Measurements from ENCODE around the gene HTT. TPM values are rescaled to one million over a fixed set of nuclear protein-coding genes. Genes with fewer than 3 reads are reported as not detected.

Gene HTT
- total and polyA plus RNA-seq, 10 of the 15 experiments (the other 5 are each of a cell fraction or from before 2014, with no cell fraction given) = 3.3 to 113 (median 43.3) TPM

DNA sequence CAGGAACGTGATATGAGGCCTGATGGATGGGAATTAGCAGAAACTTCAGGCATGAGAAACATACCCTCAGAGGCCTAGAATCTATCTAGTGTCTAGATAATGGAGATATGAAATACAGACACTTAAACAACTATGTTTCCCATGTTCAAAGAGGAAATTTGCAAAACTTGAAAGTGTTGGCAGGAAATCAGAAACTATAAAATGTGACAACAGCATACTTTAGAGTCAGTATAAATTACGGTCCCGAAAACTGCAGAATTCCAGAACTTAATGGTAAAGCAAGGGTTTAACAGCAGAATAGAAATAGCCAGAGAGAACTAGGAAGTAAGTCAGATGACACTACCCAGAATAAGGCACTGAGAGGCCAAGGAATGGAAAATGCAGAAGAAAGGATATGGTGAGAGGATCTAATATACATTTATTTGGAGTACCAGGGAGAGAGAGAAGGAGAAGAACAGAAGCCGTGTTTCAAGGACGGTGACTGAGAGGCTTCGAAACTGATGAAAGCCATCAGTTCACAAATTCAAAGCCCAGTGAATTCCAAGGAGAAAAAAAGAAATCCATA, 7.6 kb upstream of the HTT start:
- POLR2A ChIA-PET = no interaction called here
- Histone ChIP-seq H3K36me3 (ENCODE audit: control insufficient read depth in 2 of 2, insufficient read depth in 2 of 2, low read length in 1 of 2) (no peaks in the 10 kb centered on the region), H2AFZ (ENCODE audit: control insufficient read depth, low read depth, low read length) (no peak overlapping the region), H3K9me3 (replicated peaks; ENCODE audit: control insufficient read depth, insufficient read depth, low read length) (no peaks in the 10 kb centered on the region), H3K79me2 (ENCODE audit: control insufficient read depth, insufficient read depth, low read length) (no peaks in the 10 kb centered on the region), H3K4me2 (ENCODE audit: control insufficient read depth, insufficient read depth) (no peak overlapping the region), H3K4me3 (no peak overlapping the region), H3K27me3 (replicated peaks in 1 of 2; ENCODE audit: control insufficient read depth in 2 of 2, insufficient read depth in 2 of 2, low read length in 1 of 2) (no peaks in the 10 kb centered on the region), H4K20me1 (ENCODE audit: control insufficient read depth, insufficient read depth) (no peaks in the 10 kb centered on the region), H3K4me1 (ENCODE audit: control insufficient read depth, insufficient read depth, low read length) (no peaks in the 10 kb centered on the region), H3K9ac (ENCODE audit: control insufficient read depth, insufficient read depth, low read length) (no peak overlapping the region), H3K27ac (ENCODE audit: control insufficient read depth, insufficient read depth) (no peak overlapping the region)
- in situ Hi-C loops (cut with MboI) (no loop called here), intact Hi-C loops (cut with micrococcal nuclease; ENCODE audit: unreplicated experiment) (no loop called here)
- TF ChIP-seq KAT2A (conservative IDR thresholded peaks at IDR 0.05; ENCODE audit: control insufficient read depth, low read depth, low read length) = no peak
- TF ChIP-seq NFYA (IDR thresholded peaks at IDR 0.05; ENCODE audit: borderline replicate concordance, low read depth, low read length) = no peak
- no peak for TF ChIP-seq TARDBP (IDR thresholded peaks at IDR 0.05; ENCODE audit: borderline replicate concordance)
- TF ChIP-seq ZBTB11 (CRISPR knock-in tag; IDR thresholded peaks at IDR 0.05) = no peak
- TF ChIP-seq, protein P1, sequence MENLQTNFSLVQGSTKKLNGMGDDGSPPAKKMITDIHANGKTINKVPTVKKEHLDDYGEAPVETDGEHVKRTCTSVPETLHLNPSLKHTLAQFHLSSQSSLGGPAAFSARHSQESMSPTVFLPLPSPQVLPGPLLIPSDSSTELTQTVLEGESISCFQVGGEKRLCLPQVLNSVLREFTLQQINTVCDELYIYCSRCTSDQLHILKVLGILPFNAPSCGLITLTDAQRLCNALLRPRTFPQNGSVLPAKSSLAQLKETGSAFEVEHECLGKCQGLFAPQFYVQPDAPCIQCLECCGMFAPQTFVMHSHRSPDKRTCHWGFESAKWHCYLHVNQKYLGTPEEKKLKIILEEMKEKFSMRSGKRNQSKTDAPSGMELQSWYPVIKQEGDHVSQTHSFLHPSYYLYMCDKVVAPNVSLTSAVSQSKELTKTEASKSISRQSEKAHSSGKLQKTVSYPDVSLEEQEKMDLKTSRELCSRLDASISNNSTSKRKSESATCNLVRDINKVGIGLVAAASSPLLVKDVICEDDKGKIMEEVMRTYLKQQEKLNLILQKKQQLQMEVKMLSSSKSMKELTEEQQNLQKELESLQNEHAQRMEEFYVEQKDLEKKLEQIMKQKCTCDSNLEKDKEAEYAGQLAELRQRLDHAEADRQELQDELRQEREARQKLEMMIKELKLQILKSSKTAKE (IDR thresholded peaks at IDR 0.05; ENCODE audit: low read depth, poor library complexity, severe bottlenecking) = no peak
- no peak for TF ChIP-seq PML (IDR thresholded peaks at IDR 0.05; ENCODE audit: low read length)
- FAIRE-seq (no peak), DNase-seq (ENCODE audit: low read depth, low spot score) (no peak), ATAC-seq (no peak)
- CTCF ChIA-PET = interaction anchor here (2.4 kb wide), 1 partner anchor 19 kb away, joined by 7 read pairs; no protein-coding TSS in a partner anchor
- RAD21 ChIA-PET (ENCODE audit: unreplicated experiment) = interaction anchor here (0.6 kb wide), 1 partner anchor 437 kb away, joined by 3 read pairs; no protein-coding TSS in a partner anchor
- SMC1A ChIA-PET (ENCODE audit: uncharacterized antibody, unreplicated experiment) = no interaction called here
- WGBS (ENCODE audit: insufficient coverage, insufficient replicate concordance, low lambda C conversion rate, missing lambda C conversion rate) = 83% methylated on average over 6 of the region's 6 CpGs
- no TSS peak for BruUV-seq (replicated peaks)

Measured in GM12878 (cell line).